ENCODE measurements around the gene APBB3.
A peak's percentile ranks its signal among the peaks of the same experiment; 100 is the strongest.
"Not testable (repeated sequence)": the region's sequence is repeated elsewhere in the genome, so short reads cannot be mapped to it uniquely, and the experiment has no call there.

The APBB3 gene

GRCh38 chr5:140564196-140565023 is at the start of gene APBB3, which contains the start of gene SLC35A4:
APBB3 (minus strand) TSS chr5:140564598; CDS start chr5:140564245, 353 bp downstream.
SLC35A4 (plus strand) TSS chr5:140564828; CDS start chr5:140567170, 2,342 bp downstream.
- peak; percentile 98 for DNase-seq

- DNase-seq: no peak
Measured at GRCh38 chr5:140611020-140611521, 46.7 kb upstream of the APBB3 start.

- DNase-seq: no peak
Measured at GRCh38 chr5:140609126-140609525, 44.7 kb upstream of the APBB3 start.

GRCh38 chr5:140608722-140609121 is 44.3 kb upstream of the APBB3 start:
- DNase-seq: no peak

GRCh38 chr5:140607031-140607430 is 42.6 kb upstream of the APBB3 start:
- DNase-seq: no peak

- DNase-seq: no peak
Measured at GRCh38 chr5:140605879-140606278, 41.5 kb upstream of the APBB3 start.

GRCh38 chr5:140603734-140604133 is 39.3 kb upstream of the APBB3 start:
- no peak for DNase-seq

- DNase-seq: not testable (repeated sequence)
Measured at GRCh38 chr5:140603446-140603698, 39.0 kb upstream of the APBB3 start.

GRCh38 chr5:140602147-140602546 is 37.7 kb upstream of the APBB3 start:
- no peak for DNase-seq

- no peak for DNase-seq
Measured at GRCh38 chr5:140600096-140600495, 35.7 kb upstream of the APBB3 start.

GRCh38 chr5:140598836-140599235 is 34.4 kb upstream of the APBB3 start:
- no peak for DNase-seq

GRCh38 chr5:140596321-140596741 is 31.9 kb upstream of the APBB3 start:
- DNase-seq: no peak

- DNase-seq: no peak
Measured at GRCh38 chr5:140595538-140596300, 31.3 kb upstream of the APBB3 start.

GRCh38 chr5:140594169-140594568 is 29.8 kb upstream of the APBB3 start:
- DNase-seq: no peak

GRCh38 chr5:140593070-140593469 is 28.7 kb upstream of the APBB3 start:
- DNase-seq: not testable (repeated sequence)

GRCh38 chr5:140591747-140592372 is 27.5 kb upstream of the APBB3 start:
- DNase-seq: no peak

GRCh38 chr5:140590861-140591260 is 26.5 kb upstream of the APBB3 start:
- no peak for DNase-seq

GRCh38 chr5:140588311-140589070 is 24.1 kb upstream of the APBB3 start:
- DNase-seq: no peak

- no peak for DNase-seq
Measured at GRCh38 chr5:140587495-140587894, 23.1 kb upstream of the APBB3 start.

- DNase-seq: not testable (repeated sequence)
Measured at GRCh38 chr5:140579188-140579747, 14.9 kb upstream of the APBB3 start.

GRCh38 chr5:140576776-140577201 is 12.4 kb upstream of the APBB3 start:
- DNase-seq: no peak

GRCh38 chr5:140575309-140575708 is 10.9 kb upstream of the APBB3 start:
- no peak for DNase-seq
